Astrocyte (in vitro differentiated cells and primary cell): Measurements from ENCODE around the gene GPATCH2. TPM values are rescaled to one million over a fixed set of nuclear protein-coding genes. Genes with fewer than 3 reads are reported as not detected.

Source experiments
- DNase-seq: peaks from one replicate; pipeline ENCODE4 v3.0.0-alpha.2; 2010; ENCODE audit warnings: low read depth
- FAIRE-seq: peaks from 2 replicates; lab custom pipeline; 2011; peaks lifted over from hg19 to GRCh38; lab: Jason Lieb, UNC
- H2AFZ ChIP-seq: 2 replicates; pipeline ENCODE4 v1.6.0; 2012; ENCODE audit warnings: low read depth, low read length, inconsistent platforms
- H3K27ac ChIP-seq: 2 replicates; pipeline ENCODE4 v1.5.1; 2011; ENCODE audit warnings: low read depth, low read length, inconsistent platforms
- H3K27me3 ChIP-seq: 2 replicates; pipeline ENCODE4 v1.6.0; 2011; ENCODE audit warnings: low read length, inconsistent platforms; ENCODE audit not compliant: insufficient read depth
- H3K36me3 ChIP-seq: 2 replicates; pipeline ENCODE4 v1.5.1; 2011; ENCODE audit warnings: low read length, inconsistent platforms; ENCODE audit not compliant: insufficient read depth
- H3K4me1 ChIP-seq: 2 replicates; pipeline ENCODE4 v1.5.1; 2011; ENCODE audit warnings: low read length, inconsistent platforms; ENCODE audit not compliant: insufficient read depth
- H3K4me2 ChIP-seq: 2 replicates; pipeline ENCODE4 v1.6.0; 2012; ENCODE audit warnings: low read length, inconsistent platforms
- H3K4me3 ChIP-seq: 2 replicates; pipeline ENCODE4 v1.5.1; 2011; ENCODE audit warnings: low read depth, mild to moderate bottlenecking, low read length, inconsistent platforms; ENCODE audit not compliant: insufficient read depth
- H3K79me2 ChIP-seq: 2 replicates; pipeline ENCODE4 v1.6.0; 2012; ENCODE audit warnings: mild to moderate bottlenecking, low read length, inconsistent platforms; ENCODE audit not compliant: insufficient read depth
- H3K9ac ChIP-seq: 2 replicates; pipeline ENCODE4 v1.6.0; 2012; ENCODE audit warnings: mild to moderate bottlenecking, low read length, inconsistent platforms
- H3K9me3 ChIP-seq: 2 replicates; pipeline ENCODE4 v1.5.1; 2012; ENCODE audit warnings: low read depth, mild to moderate bottlenecking, low read length, inconsistent platforms; ENCODE audit not compliant: insufficient read depth
- H4K20me1 ChIP-seq: 2 replicates; pipeline ENCODE4 v1.6.0; 2012; ENCODE audit warnings: low read length, inconsistent platforms; ENCODE audit not compliant: insufficient read depth
- H3K27ac Mint-ChIP-seq: one replicate; pipeline ENCODE4 v1.8.0; 2021; ENCODE audit warnings: mild to moderate bottlenecking, mixed read lengths; ENCODE audit not compliant: unreplicated experiment
- H3K27me3 Mint-ChIP-seq: one replicate; pipeline ENCODE4 v1.8.0; 2021; ENCODE audit warnings: low read depth, mixed read lengths; ENCODE audit not compliant: unreplicated experiment
- H3K36me3 Mint-ChIP-seq: one replicate; pipeline ENCODE4 v1.8.0; 2021; ENCODE audit warnings: low read depth, mixed read lengths; ENCODE audit not compliant: unreplicated experiment
- H3K4me1 Mint-ChIP-seq: one replicate; pipeline ENCODE4 v1.8.0; 2021; ENCODE audit warnings: low read depth, mixed read lengths; ENCODE audit not compliant: unreplicated experiment
- H3K4me3 Mint-ChIP-seq: one replicate; pipeline ENCODE4 v1.8.0; 2021; ENCODE audit warnings: mild to moderate bottlenecking, moderate library complexity, mixed read lengths; ENCODE audit not compliant: unreplicated experiment
- H3K9me3 Mint-ChIP-seq: one replicate; pipeline ENCODE4 v1.8.0; 2021; ENCODE audit warnings: mild to moderate bottlenecking, mixed read lengths; ENCODE audit not compliant: unreplicated experiment
- EZH2 ChIP-seq: IDR thresholded peaks from 2 replicates; pipeline ENCODE4 v1.6.1; 2012; ENCODE audit warnings: mild to moderate bottlenecking, low read length, inconsistent platforms; ENCODE audit not compliant: insufficient read depth
- total RNA-seq: library from RNA; stranded (reverse); gene quantifications from 2 replicates; pipeline ENCODE4 v1.2.1, GENCODE V29; 2021
- TF ChIP-seq, protein P1 (sequence below): IDR thresholded peaks from 2 replicates; pipeline ENCODE4 v1.5.1; 2011; ENCODE audit warnings: low read depth, mild to moderate bottlenecking, inconsistent platforms, low read length, moderate library complexity; ENCODE audit not compliant: insufficient read depth

GPATCH2 gene
- total RNA-seq, 1 donor from 2014 or later, result 14.1 TPM

GRCh38 chr1:217472915-217473314, 158.0 kb downstream of the GPATCH2 start:
- H3K4me2 ChIP-seq, result no peak overlapping the region
- no peak overlapping the region for H2AFZ ChIP-seq
- TF ChIP-seq EZH2, result no peak
- TF ChIP-seq, protein P1, sequence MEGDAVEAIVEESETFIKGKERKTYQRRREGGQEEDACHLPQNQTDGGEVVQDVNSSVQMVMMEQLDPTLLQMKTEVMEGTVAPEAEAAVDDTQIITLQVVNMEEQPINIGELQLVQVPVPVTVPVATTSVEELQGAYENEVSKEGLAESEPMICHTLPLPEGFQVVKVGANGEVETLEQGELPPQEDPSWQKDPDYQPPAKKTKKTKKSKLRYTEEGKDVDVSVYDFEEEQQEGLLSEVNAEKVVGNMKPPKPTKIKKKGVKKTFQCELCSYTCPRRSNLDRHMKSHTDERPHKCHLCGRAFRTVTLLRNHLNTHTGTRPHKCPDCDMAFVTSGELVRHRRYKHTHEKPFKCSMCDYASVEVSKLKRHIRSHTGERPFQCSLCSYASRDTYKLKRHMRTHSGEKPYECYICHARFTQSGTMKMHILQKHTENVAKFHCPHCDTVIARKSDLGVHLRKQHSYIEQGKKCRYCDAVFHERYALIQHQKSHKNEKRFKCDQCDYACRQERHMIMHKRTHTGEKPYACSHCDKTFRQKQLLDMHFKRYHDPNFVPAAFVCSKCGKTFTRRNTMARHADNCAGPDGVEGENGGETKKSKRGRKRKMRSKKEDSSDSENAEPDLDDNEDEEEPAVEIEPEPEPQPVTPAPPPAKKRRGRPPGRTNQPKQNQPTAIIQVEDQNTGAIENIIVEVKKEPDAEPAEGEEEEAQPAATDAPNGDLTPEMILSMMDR, result no peak
- H3K36me3 Mint-ChIP-seq, result peaks cover 6% of the 10 kb centered on the region
- H3K36me3 ChIP-seq, result no peaks in the 10 kb centered on the region
- H3K27ac Mint-ChIP-seq, result no peak overlapping the region
- H3K9me3 Mint-ChIP-seq, result no peaks in the 10 kb centered on the region
- H3K4me3 ChIP-seq, result no peak overlapping the region
- H3K9ac ChIP-seq, result no peak overlapping the region
- no peaks in the 10 kb centered on the region for H3K27me3 ChIP-seq
- no peak overlapping the region for H3K4me3 Mint-ChIP-seq
- H3K27me3 Mint-ChIP-seq, result no peaks in the 10 kb centered on the region
- no peak for FAIRE-seq
- H3K4me1 Mint-ChIP-seq, result peaks cover 20% of the 10 kb centered on the region
- no peaks in the 10 kb centered on the region for H3K79me2 ChIP-seq
- no peaks in the 10 kb centered on the region for H3K4me1 ChIP-seq
- H4K20me1 ChIP-seq, result no peaks in the 10 kb centered on the region
- H3K27ac ChIP-seq, result no peak overlapping the region
- no peaks in the 10 kb centered on the region for H3K9me3 ChIP-seq
- DNase-seq, result no peak

DNA sequence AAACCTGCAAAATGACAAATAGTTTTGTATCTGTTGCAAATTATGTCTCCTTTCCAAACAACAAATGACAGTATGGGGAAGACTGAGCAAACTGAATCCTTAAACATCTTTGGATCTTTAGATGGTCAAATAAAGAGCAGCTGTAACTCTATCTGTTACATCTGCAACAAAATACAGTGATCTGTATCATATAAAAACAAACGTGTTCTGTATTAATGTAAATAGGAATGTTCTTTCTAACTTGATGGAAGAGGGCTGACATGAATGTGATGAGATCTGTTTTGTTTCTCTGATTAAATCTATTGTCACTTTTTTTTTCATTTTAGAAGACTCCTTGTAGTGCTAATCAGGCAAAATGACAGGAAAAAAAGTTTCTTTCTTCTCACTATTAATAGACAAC, 159.5 kb downstream of the GPATCH2 start:
- Mint-ChIP-seq H3K27me3 (no peaks in the 10 kb centered on the region), H3K4me3 (no peak overlapping the region), H3K27ac (no peak overlapping the region), H3K4me1 (peaks cover 27% of the 10 kb centered on the region), H3K36me3 (peaks cover 2% of the 10 kb centered on the region), H3K9me3 (no peaks in the 10 kb centered on the region)
- H2AFZ ChIP-seq, result no peak overlapping the region
- TF ChIP-seq, protein P1, result no peak
- TF ChIP-seq EZH2, result no peak
- no peaks in the 10 kb centered on the region for H3K9me3 ChIP-seq
- no peak overlapping the region for H3K9ac ChIP-seq
- no peak for FAIRE-seq
- no peaks in the 10 kb centered on the region for H4K20me1 ChIP-seq
- H3K36me3 ChIP-seq, result no peaks in the 10 kb centered on the region
- H3K79me2 ChIP-seq, result no peaks in the 10 kb centered on the region
- no peaks in the 10 kb centered on the region for H3K4me1 ChIP-seq
- H3K4me2 ChIP-seq, result no peak overlapping the region
- no peak overlapping the region for H3K27ac ChIP-seq
- no peak for DNase-seq
- no peaks in the 10 kb centered on the region for H3K27me3 ChIP-seq
- H3K4me3 ChIP-seq, result no peak overlapping the region

- H3K27ac Mint-ChIP-seq, result no peak overlapping the region
- Histone ChIP-seq H3K9ac (no peak overlapping the region), H3K27me3 (no peaks in the 10 kb centered on the region), H3K36me3 (no peaks in the 10 kb centered on the region), H3K4me2 (no peak overlapping the region), H3K4me1 (no peaks in the 10 kb centered on the region), H3K27ac (no peak overlapping the region), H3K79me2 (no peaks in the 10 kb centered on the region), H2AFZ (no peak overlapping the region), H3K9me3 (no peaks in the 10 kb centered on the region), H4K20me1 (no peaks in the 10 kb centered on the region), H3K4me3 (no peak overlapping the region)
- peaks cover 27% of the 10 kb centered on the region for H3K4me1 Mint-ChIP-seq
- peaks cover 5% of the 10 kb centered on the region for H3K36me3 Mint-ChIP-seq
- no peaks in the 10 kb centered on the region for H3K27me3 Mint-ChIP-seq
- no peak overlapping the region for H3K4me3 Mint-ChIP-seq
- FAIRE-seq (no peak), DNase-seq (no peak)
- TF ChIP-seq, protein P1, result no peak
- TF ChIP-seq EZH2, result no peak
- peaks cover 3% of the 10 kb centered on the region for H3K9me3 Mint-ChIP-seq
These were observed 160.9 kb downstream of the GPATCH2 start for GRCh38 chr1:217469983-217470382.
